A549 (cell line): Measurements from ENCODE around the gene APBB2. TPM values are rescaled to one million over a fixed set of nuclear protein-coding genes. Genes with fewer than 3 reads are reported as not detected.

Experiments
- ATAC-seq, 2 experiments: fragments of 200-7000 bp in 1 of 2; fragments of >200 bp in 1 of 2; cut with Nextera tagmentation in 1 of 2; cut with Tn5 transposase in 1 of 2; 3 replicates each; pipeline versions ENCODE4 v1.8.0 to v1.9.1; 2018 to 2020; ENCODE audit warnings: mild to moderate bottlenecking in 1 of 2, moderate library complexity in 1 of 2
- CTCF ChIA-PET: fragments of 300-600 bp; sonication (Branson Sonifier 250); formaldehyde crosslinking; extraction: SDS; loops from one replicate; lab custom pipeline; 2021; ENCODE audit warnings: antibody characterized with exemption, inconsistent platforms; lab: Yijun Ruan, JAX
- POLR2A ChIA-PET: fragments of 350-600 bp; formaldehyde crosslinking; extraction: SDS; loops from one replicate; lab custom pipeline; 2021; ENCODE audit warnings: antibody characterized with exemption, inconsistent platforms; lab: Yijun Ruan, JAX
- DNase-seq, 2 experiments: peaks; one replicate each; pipeline versions ENCODE4 v3.0.0 to v3.0.0-alpha.2; 2011 to 2016; ENCODE audit warnings: low read depth in 1 of 2, low spot score in 1 of 2
- FAIRE-seq: peaks from 2 replicates; lab custom pipeline; 2011; peaks lifted over from hg19 to GRCh38; lab: Jason Lieb, UNC
- H3K27ac ChIP-seq, 2 experiments: fragments of >200 bp; sonication (Bioruptor Twin); formaldehyde crosslinking; 3 replicates each; pipeline ENCODE4 v1.5.1; 2016 to 2017
- H3K4me1 ChIP-seq: fragments of >200 bp; sonication (Bioruptor Twin); formaldehyde crosslinking; 3 replicates; pipeline ENCODE4 v1.6.1; 2016
- H3K4me2 ChIP-seq: fragments of >200 bp; sonication (Bioruptor Twin); formaldehyde crosslinking; 3 replicates; pipeline ENCODE4 v1.6.1; 2016
- H3K4me3 ChIP-seq: fragments of >200 bp; sonication (Bioruptor Twin); formaldehyde crosslinking; 3 replicates; pipeline ENCODE4 v1.5.1; 2016
- H3K9me3 ChIP-seq: fragments of >200 bp; sonication (Bioruptor Twin); formaldehyde crosslinking; 3 replicates; pipeline ENCODE4 v1.6.1; 2016
- ATOH8 ChIP-seq: fragments of 250-450 bp; sonication (Bioruptor Pico); IDR thresholded peaks from 2 replicates; pipeline ENCODE4 v1.5.0; 2020; ENCODE audit warnings: low read depth, mild to moderate bottlenecking, moderate library complexity
- CEBPB ChIP-seq, 2 experiments: fragments of >200 bp in 1 of 2; sonication (Bioruptor Twin) in 1 of 2; formaldehyde crosslinking in 1 of 2; IDR thresholded peaks; 2 replicates each; pipeline ENCODE4 v1.6.1; 2012 to 2016
- CHD2 ChIP-seq: fragments of 150-350 bp; IDR thresholded peaks from 2 replicates; pipeline ENCODE4 v1.6.1; 2014; ENCODE audit warnings: low read length; ENCODE audit not compliant: partially characterized antibody
- EHMT2 ChIP-seq: fragments of 200-600 bp; sonication (generic); IDR thresholded peaks from 2 replicates; pipeline ENCODE4 v1.6.1; 2016; ENCODE audit warnings: antibody characterized with exemption, low read depth, mild to moderate bottlenecking, moderate library complexity
- ELK1 ChIP-seq: fragments of 150-350 bp; IDR thresholded peaks from 2 replicates; pipeline ENCODE4 v1.6.1; 2014; ENCODE audit warnings: low read depth, mild to moderate bottlenecking, low read length
- ESRRA ChIP-seq: fragments of 150-350 bp; IDR thresholded peaks from 2 replicates; pipeline ENCODE4 v1.6.1; 2014; ENCODE audit warnings: mild to moderate bottlenecking, low read length, borderline replicate concordance
- FOSB ChIP-seq: fragments of 250-450 bp; sonication (Bioruptor Pico); IDR thresholded peaks from 2 replicates; pipeline ENCODE4 v1.5.0; 2020; ENCODE audit warnings: mild to moderate bottlenecking, moderate library complexity
- FOSL2 ChIP-seq, 2 experiments: fragments of 450-650 bp in 1 of 2; fragments of >200 bp in 1 of 2; sonication (Bioruptor Twin) in 1 of 2; formaldehyde crosslinking; IDR thresholded peaks; 2 replicates each; pipeline versions ENCODE4 v1.5.0 to v1.6.1; 2016 to 2020; ENCODE audit warnings: mild to moderate bottlenecking in 1 of 2, moderate library complexity in 1 of 2
- FOXS1 ChIP-seq: fragments of 250-450 bp; sonication (Bioruptor Pico); IDR thresholded peaks from 2 replicates; pipeline ENCODE4 v1.5.0; 2020; ENCODE audit warnings: mild to moderate bottlenecking, moderate library complexity
- HMGXB4 ChIP-seq: fragments of 250-450 bp; sonication (Bioruptor Pico); IDR thresholded peaks from 2 replicates; pipeline ENCODE4 v1.5.0; 2021; ENCODE audit warnings: mild to moderate bottlenecking, moderate library complexity, borderline replicate concordance
- HOXA7 ChIP-seq: fragments of 250-450 bp; sonication (Bioruptor Pico); IDR thresholded peaks from 2 replicates; pipeline ENCODE4 v1.5.0; 2020; ENCODE audit warnings: mild to moderate bottlenecking, moderate library complexity
- KDM1A ChIP-seq: fragments of 200-600 bp; sonication (generic); IDR thresholded peaks from 2 replicates; pipeline ENCODE4 v1.6.1; 2016; ENCODE audit warnings: low read depth, mild to moderate bottlenecking
- KDM5A ChIP-seq: fragments of 200-600 bp; sonication (generic); IDR thresholded peaks from 2 replicates; pipeline ENCODE4 v1.6.1; 2016; ENCODE audit warnings: antibody characterized with exemption, mild to moderate bottlenecking
- MAZ ChIP-seq: fragments of 150-350 bp; IDR thresholded peaks from 2 replicates; pipeline ENCODE4 v1.6.1; 2014; ENCODE audit warnings: antibody characterized with exemption, low read depth, low read length, borderline replicate concordance
- NFE2L2 ChIP-seq: fragments of 150-350 bp; conservative IDR thresholded peaks from 2 replicates; pipeline ENCODE4 v1.6.1; 2014; ENCODE audit warnings: low read length
- NPAS2 ChIP-seq: fragments of 250-450 bp; sonication (Bioruptor Pico); IDR thresholded peaks from 2 replicates; pipeline ENCODE4 v1.8.0; 2022; ENCODE audit warnings: mild to moderate bottlenecking, moderate library complexity, borderline replicate concordance
- POLR2A ChIP-seq: IDR thresholded peaks from 2 replicates; pipeline ENCODE4 v1.6.1; 2012; ENCODE audit warnings: mild to moderate bottlenecking, low read length
- POLR2AphosphoS2 ChIP-seq: conservative IDR thresholded peaks from 2 replicates; pipeline ENCODE4 v1.6.1; 2012; ENCODE audit warnings: low read length, improper control_type of control experiment, inconsistent platforms
- RAD21 ChIP-seq, 2 experiments: fragments of >200 bp in 1 of 2; sonication (Bioruptor Twin) in 1 of 2; formaldehyde crosslinking in 1 of 2; IDR thresholded peaks in 1 of 2; conservative IDR thresholded peaks in 1 of 2; 2 replicates in 1 of 2; 3 replicates in 1 of 2; pipeline ENCODE4 v1.6.1; 2012 to 2018; ENCODE audit warnings: inconsistent platforms in 1 of 2
- RARB ChIP-seq: fragments of 250-450 bp; sonication (Bioruptor Pico); IDR thresholded peaks from 2 replicates; pipeline ENCODE4 v1.8.0; 2021; ENCODE audit warnings: mild to moderate bottlenecking, moderate library complexity
- RCOR1 ChIP-seq: fragments of 150-350 bp; IDR thresholded peaks from 2 replicates; pipeline ENCODE4 v1.6.1; 2014; ENCODE audit warnings: antibody characterized with exemption, low read length, low read depth
- SREBF2 ChIP-seq: fragments of 450-650 bp; IDR thresholded peaks from 2 replicates; pipeline ENCODE4 v1.6.1; 2014; ENCODE audit warnings: mild to moderate bottlenecking, moderate library complexity
- TFCP2L1 ChIP-seq: fragments of 250-450 bp; sonication (Bioruptor Pico); IDR thresholded peaks from 2 replicates; pipeline ENCODE4 v1.5.0; 2021; ENCODE audit warnings: mild to moderate bottlenecking
- ZC3H11A ChIP-seq: fragments of 450-650 bp; IDR thresholded peaks from 2 replicates; pipeline ENCODE4 v1.6.1; 2014; ENCODE audit warnings: antibody characterized with exemption, mild to moderate bottlenecking
- ZSCAN20 ChIP-seq: fragments of 250-450 bp; sonication (Bioruptor Pico); IDR thresholded peaks from 2 replicates; pipeline ENCODE4 v1.8.0; 2022; ENCODE audit warnings: mild to moderate bottlenecking, moderate library complexity
- WGBS: methylation state at CpG from one replicate; pipeline ENCODE4 v1.1.6; 2017; ENCODE audit errors: missing lambda C conversion rate; 5-methylcytosine and 5-hydroxymethylcytosine counted together
- polyA plus RNA-seq, 4 experiments: library from polyadenylated mRNA; depleted of rRNA in 3 of 4; stranded (reverse); fragments of >200 nt; fragmentation: RNase III in 1 of 4; extraction: RNeasy Plus Mini Kit Qiagen cat#74134 plus additional on column Dnase treatment in 1 of 4; gene quantifications; 2 replicates in 3 of 4; 3 replicates in 1 of 4; pipeline ENCODE4 v1.2.3, GENCODE V29; 2011 to 2017

Gene APBB2
- polyA plus RNA-seq, 2 of the 4 experiments (the other 2 are of a cell fraction), result 8.3 to 31.9 TPM

- FAIRE-seq, result no peak
- H3K27ac ChIP-seq, result no peak overlapping the region
- TF ChIP-seq CHD2 (no peak), HMGXB4 (CRISPR knock-in tag) (no peak), FOSB (no peak), RARB (no peak), SREBF2 (no peak), FOXS1 (CRISPR knock-in tag) (no peak), EHMT2 (no peak), RCOR1 (no peak), ATOH8 (CRISPR knock-in tag) (no peak), TFCP2L1 (CRISPR knock-in tag) (no peak), ELK1 (no peak), NFE2L2 (no peak), POLR2A (no peak), ESRRA (no peak)
- POLR2A ChIA-PET, result no interaction called here
- H3K9me3 ChIP-seq, result no peaks in the 10 kb centered on the region
- CTCF ChIA-PET, result interaction anchor here (0.9 to 1.5 kb wide), 2 partner anchors 10 to 31 kb away, joined by 4 read pairs; partner anchors contain the start of gene APBB2
- no peak overlapping the region for H3K4me3 ChIP-seq
- 92% methylated on average over 4 of the region's 4 CpGs for WGBS
- no peak for ATAC-seq
- H3K4me1 ChIP-seq, result peaks cover 31% of the 10 kb centered on the region
- DNase-seq, result no peak
- H3K4me2 ChIP-seq, result no peak overlapping the region
Measured at GRCh38 chr4:41183021-41183553, 31.3 kb downstream of the APBB2 start.

DNA sequence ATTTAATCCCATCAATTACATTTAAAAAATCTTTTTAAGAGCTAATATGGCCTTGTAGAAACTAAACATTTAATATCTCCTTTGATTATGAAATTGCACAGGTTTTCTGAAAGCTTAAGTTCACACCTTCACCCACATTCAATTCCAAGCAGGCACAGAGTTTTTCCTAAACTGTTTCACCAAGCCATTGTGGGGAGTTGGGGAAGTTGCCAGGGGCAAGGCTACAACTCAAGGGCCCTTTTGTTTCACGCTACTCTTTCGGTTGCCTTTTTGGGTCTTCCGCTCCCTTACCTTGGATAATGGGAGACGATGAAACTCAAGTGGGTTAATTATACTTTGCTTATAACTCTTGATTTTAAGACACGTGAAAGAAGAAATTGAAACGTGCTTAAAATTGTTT, 33.3 kb downstream of the APBB2 start:
- WGBS, result 94% methylated on average over 6 of the region's 6 CpGs
- Histone ChIP-seq H3K4me2 (no peak overlapping the region), H3K9me3 (no peaks in the 10 kb centered on the region), H3K4me1 (peaks cover 43% of the 10 kb centered on the region), H3K27ac (no peak overlapping the region; a peak in 1 of 6 replicates), H3K4me3 (no peak overlapping the region)
- POLR2A ChIA-PET, result no interaction called here
- TF ChIP-seq FOSL2 (IDR thresholded peaks at IDR 0.05) (no peak), FOSL2 (CRISPR knock-in tag; IDR thresholded peaks at IDR 0.05) (no peak), CEBPB (IDR thresholded peaks at IDR 0.05) (no peak), ZC3H11A (no peak), KDM1A (no peak), KDM5A (no peak), MAZ (no peak), POLR2AphosphoS2 (no peak), ELK1 (no peak), HOXA7 (CRISPR knock-in tag) (no peak), NPAS2 (CRISPR knock-in tag) (no peak), ZSCAN20 (CRISPR knock-in tag) (no peak), RAD21 (conservative IDR thresholded peaks at IDR 0.05 in 1 of 2, IDR thresholded peaks at IDR 0.05 in 1 of 2) (no peak), POLR2A (no peak)
- ATAC-seq, result no peak
- CTCF ChIA-PET, result interaction anchor here (1.2 to 1.3 kb wide), 2 partner anchors 31 to 32 kb away, joined by 4 to 6 read pairs; no protein-coding TSS in a partner anchor
- DNase-seq, result no peak
- no peak for FAIRE-seq
